ENCODE results near the gene KCNH2. TPM values are rescaled to one million over a fixed set of nuclear protein-coding genes. Genes with fewer than 3 reads are reported as not detected.

KCNH2 gene
- total and polyA plus RNA-seq, 9 donors: 2.0 to 26.3 (median 6.7) TPM

- no peaks in the 10 kb centered on the region for H3K36me3 ChIP-seq
- WGBS, 3 donors: 94 to 95% (median 94%) methylated on average over 2 of the region's 2 CpGs
- H3K9me3 ChIP-seq: no peaks in the 10 kb centered on the region
- no peaks in the 10 kb centered on the region for H3K27me3 ChIP-seq
- no peak overlapping the region for H3K27ac ChIP-seq
- no peak for DNase-seq
- no peak overlapping the region for H3K4me3 ChIP-seq
- H3K4me1 ChIP-seq (ENCODE audit: insufficient read depth): no peaks in the 10 kb centered on the region
- TF ChIP-seq EP300 (IDR thresholded peaks at IDR 0.05) (no peak), POLR2A (IDR thresholded peaks at IDR 0.05) (no peak), CTCF (IDR thresholded peaks at IDR 0.05) (no peak)
- intact Hi-C loops (cut with DNase I): no loop called here
Measured at GRCh38 chr7:150939052-150939451, 39.1 kb downstream of the KCNH2 start.

DNA sequence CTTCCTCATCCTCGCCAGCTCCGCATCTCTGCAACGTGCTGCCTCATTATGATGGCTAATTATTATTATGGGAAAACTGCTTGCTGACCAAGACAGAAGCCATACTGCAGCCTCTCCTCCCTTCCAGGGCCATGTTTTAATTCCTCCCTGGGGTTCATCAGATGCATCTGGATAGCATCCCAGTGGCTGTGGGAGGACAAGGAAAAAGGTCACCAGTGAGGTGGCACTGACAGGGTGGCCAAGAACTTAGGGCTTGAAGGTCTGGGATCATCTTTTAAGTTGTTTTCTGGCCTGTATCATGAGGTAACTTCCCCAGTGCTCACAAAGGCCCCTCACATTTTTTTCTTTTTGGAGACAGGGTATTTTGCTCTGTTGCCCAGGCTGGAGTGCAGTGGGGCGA is 39.6 kb downstream of the KCNH2 start:
- H3K4me3 ChIP-seq: no peak overlapping the region

DNA sequence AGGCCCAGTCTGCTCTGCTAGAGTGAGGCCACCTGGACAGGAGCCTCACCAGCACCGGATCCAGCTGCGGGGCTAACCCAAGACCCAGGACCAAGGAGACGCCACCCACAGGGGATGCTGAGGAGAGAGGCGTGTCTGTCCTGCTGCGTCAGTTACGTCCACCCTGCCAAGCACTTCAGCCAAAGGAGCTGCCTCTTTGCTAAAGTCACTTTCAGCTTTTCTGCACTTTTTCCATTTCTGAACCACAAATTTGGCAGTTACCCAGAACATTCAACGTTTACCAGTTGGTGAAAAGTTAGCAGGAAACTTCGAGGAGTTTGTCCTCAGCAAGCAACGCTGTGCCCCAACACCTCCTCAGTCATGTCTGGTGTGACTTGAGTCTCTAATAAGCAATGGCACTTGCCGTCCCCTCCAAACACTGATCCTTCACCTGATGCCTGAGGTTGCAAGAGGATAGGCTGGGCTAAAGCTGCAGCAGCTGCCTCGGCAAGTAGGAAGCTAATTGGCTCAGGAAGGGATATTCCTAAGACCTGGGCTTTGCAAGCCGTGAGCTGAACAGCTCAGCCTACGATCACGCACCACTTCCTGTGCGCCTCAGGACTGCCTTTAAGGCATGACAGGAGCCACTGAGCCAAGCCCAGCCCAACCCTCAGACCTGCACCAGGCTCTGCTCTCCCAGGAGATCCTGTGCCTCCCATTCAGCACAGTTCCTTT is 40.1 kb downstream of the KCNH2 start:
- peak in 1 of 5 donors; percentile 28 for DNase-seq
- WGBS, 3 donors: 5 to 9% (median 7%) methylated on average over 15 of the region's 15 CpGs
- Histone ChIP-seq H3K27ac (no peak overlapping the region), H3K9me3 (no peaks in the 10 kb centered on the region), H3K4me1 (ENCODE audit: insufficient read depth) (no peaks in the 10 kb centered on the region), H3K36me3 (no peaks in the 10 kb centered on the region), H3K27me3 (no peaks in the 10 kb centered on the region), H3K4me3 (no peak overlapping the region)
- no peak for TF ChIP-seq CTCF (IDR thresholded peaks at IDR 0.05)
- intact Hi-C loops (cut with DNase I): no loop called here

More for the DNA sequence above, 39.6 kb downstream of the KCNH2 start:
- no peak for DNase-seq
- Histone ChIP-seq H3K36me3 (no peaks in the 10 kb centered on the region), H3K9me3 (no peaks in the 10 kb centered on the region), H3K27me3 (no peaks in the 10 kb centered on the region), H3K27ac (no peak overlapping the region), H3K4me1 (ENCODE audit: insufficient read depth) (no peaks in the 10 kb centered on the region)
- 41 to 48% (median 43%) methylated on average over 4 of the region's 4 CpGs for WGBS, 3 donors
- intact Hi-C loops (cut with DNase I): no loop called here
- no peak for TF ChIP-seq CTCF (IDR thresholded peaks at IDR 0.05)

DNA sequence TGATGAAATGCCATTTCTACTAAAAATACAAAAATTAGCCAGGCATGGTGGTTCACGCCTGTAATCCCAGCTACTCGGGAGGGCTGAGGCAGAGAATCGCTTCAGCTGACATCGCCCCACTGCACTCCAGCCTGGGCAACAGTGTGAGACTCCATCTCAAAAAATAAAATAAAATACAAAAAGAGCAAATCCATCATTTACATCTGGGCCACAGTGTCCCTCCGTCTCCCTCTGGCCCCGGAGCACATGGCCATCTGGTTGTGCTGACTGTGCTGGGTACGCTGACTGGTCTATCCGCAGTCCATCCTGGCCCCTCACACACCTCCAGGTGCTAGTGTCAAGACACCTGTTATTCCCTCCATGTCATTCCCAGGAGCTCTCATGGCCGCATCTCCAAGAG is 42.1 kb downstream of the KCNH2 start:
- intact Hi-C loops (cut with DNase I): no loop called here
- 93 to 96% (median 95%) methylated on average over 9 of the region's 9 CpGs for WGBS, 3 donors

More for the DNA sequence above, 42.1 kb downstream of the KCNH2 start:
- H3K4me1 ChIP-seq (ENCODE audit: insufficient read depth): no peaks in the 10 kb centered on the region
- TF ChIP-seq POLR2A (IDR thresholded peaks at IDR 0.05) (no peak), EP300 (IDR thresholded peaks at IDR 0.05) (no peak), CTCF (IDR thresholded peaks at IDR 0.05) (no peak)
- H3K4me3 ChIP-seq: no peak overlapping the region
- no peak overlapping the region for H3K27ac ChIP-seq
- DNase-seq: no peak
- no peaks in the 10 kb centered on the region for H3K9me3 ChIP-seq
- no peaks in the 10 kb centered on the region for H3K27me3 ChIP-seq
- no peaks in the 10 kb centered on the region for H3K36me3 ChIP-seq
